OCI-LY1 (cell line): ENCODE results near the gene LOC128125822.

ENCODE experiments used
- H2AFZ ChIP-seq: fragments of 200-600 bp; sonication (generic), shearing (Covaris generic); 2 replicates; pipeline ENCODE4 v1.6.0; 2014; ENCODE audit warnings: antibody characterized with exemption, mild to moderate bottlenecking, low read length
- H3F3A ChIP-seq: fragments of 200-600 bp; sonication (generic), shearing (Covaris generic); 2 replicates; pipeline ENCODE4 v1.6.0; 2014; ENCODE audit warnings: mild to moderate bottlenecking, antibody characterized with exemption, low read length, moderate library complexity; ENCODE audit not compliant: insufficient read depth
- H3K27ac ChIP-seq: fragments of 200-600 bp; sonication (generic); 2 replicates; pipeline ENCODE4 v1.5.1; 2014; ENCODE audit warnings: low read length, mixed run types, mild to moderate bottlenecking, low read depth; ENCODE audit not compliant: poor library complexity, severe bottlenecking
- H3K27me3 ChIP-seq: fragments of 200-600 bp; sonication (generic); 2 replicates; pipeline ENCODE4 v1.6.0; 2014; ENCODE audit warnings: antibody characterized with exemption, mild to moderate bottlenecking, low read length, moderate library complexity; ENCODE audit not compliant: insufficient read depth
- H3K36me3 ChIP-seq: fragments of 200-600 bp; sonication (generic); 2 replicates; pipeline ENCODE4 v1.6.1; 2014; ENCODE audit warnings: mild to moderate bottlenecking, antibody characterized with exemption, low read length, moderate library complexity, mixed read lengths; ENCODE audit not compliant: insufficient read depth
- H3K4me1 ChIP-seq: fragments of 200-600 bp; sonication (generic); 2 replicates; pipeline ENCODE4 v1.5.1; 2014; ENCODE audit warnings: mild to moderate bottlenecking, low read length, moderate library complexity; ENCODE audit not compliant: insufficient read depth, severe bottlenecking
- H3K4me2 ChIP-seq: fragments of 200-600 bp; sonication (generic), shearing (Covaris generic); 2 replicates; pipeline ENCODE4 v1.6.1; 2014; ENCODE audit warnings: low read length
- H3K4me3 ChIP-seq: fragments of 200-600 bp; sonication (generic); 2 replicates; pipeline ENCODE4 v1.5.1; 2014; ENCODE audit warnings: low read length, low read depth, mild to moderate bottlenecking, mixed read lengths; ENCODE audit not compliant: poor library complexity, severe bottlenecking
- H3K79me2 ChIP-seq: fragments of 200-600 bp; shearing (Covaris generic); 2 replicates; pipeline ENCODE4 v1.6.1; 2016; ENCODE audit warnings: mixed run types, low read length, mixed read lengths; ENCODE audit not compliant: insufficient read depth
- H3K9ac ChIP-seq: fragments of 200-600 bp; sonication (generic), shearing (Covaris generic); 2 replicates; pipeline ENCODE4 v1.6.1; 2014; ENCODE audit warnings: mild to moderate bottlenecking, low read length, mixed read lengths
- H3K9me2 ChIP-seq: fragments of 200-600 bp; sonication (generic), shearing (Covaris generic); 2 replicates; pipeline ENCODE4 v1.6.1; 2014; ENCODE audit warnings: low read depth, mild to moderate bottlenecking, low read length, mixed read lengths
- H3K9me3 ChIP-seq: fragments of 200-600 bp; shearing (Covaris generic); 2 replicates; pipeline ENCODE4 v1.6.1; 2014; ENCODE audit warnings: low read length, mixed read lengths
- H4K20me1 ChIP-seq: fragments of 200-600 bp; sonication (generic), shearing (Covaris generic); 2 replicates; pipeline ENCODE4 v1.6.0; 2016; ENCODE audit warnings: mild to moderate bottlenecking, low read length; ENCODE audit not compliant: insufficient read depth
- CTCF ChIP-seq: fragments of 200-600 bp; sonication (generic), shearing (Covaris generic); IDR thresholded peaks from 2 replicates; pipeline ENCODE4 v1.5.1; 2017; ENCODE audit warnings: mild to moderate bottlenecking, antibody characterized with exemption, low read length, moderate library complexity, mixed read lengths
- EZH2 ChIP-seq: fragments of 200-600 bp; sonication (generic), shearing (Covaris generic); IDR thresholded peaks from 2 replicates; pipeline ENCODE4 v1.8.0; 2017; ENCODE audit warnings: borderline replicate concordance, mixed run types, mild to moderate bottlenecking, antibody characterized with exemption, low read length, moderate library complexity, mixed read lengths

The LOC128125822 gene

DNA sequence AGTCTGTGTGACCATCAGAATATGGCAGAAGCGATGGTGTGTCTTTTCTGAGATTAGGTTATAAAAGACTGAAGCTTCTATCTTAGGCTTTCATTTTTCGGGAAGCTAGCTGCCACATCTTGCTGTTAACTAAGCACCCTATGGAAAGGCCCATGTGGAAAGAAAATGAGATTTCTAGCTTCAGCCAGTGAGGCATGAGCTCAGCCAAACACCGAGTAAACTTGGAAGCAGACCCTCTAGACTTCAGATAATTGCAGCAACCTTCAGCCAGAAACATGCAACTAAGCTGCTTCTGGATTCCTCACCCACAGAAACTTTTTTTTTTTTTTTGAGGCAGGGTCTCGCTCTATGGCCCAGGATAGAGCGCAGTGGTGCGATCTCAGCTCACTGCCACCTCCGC, 20.6 kb downstream of the LOC128125822 start:
- Histone ChIP-seq H3K79me2 (no peaks in the 10 kb centered on the region), H2AFZ (no peak overlapping the region), H3K9ac (no peak overlapping the region), H4K20me1 (no peaks in the 10 kb centered on the region), H3K27ac (no peak overlapping the region), H3K9me2 (no peaks in the 10 kb centered on the region), H3K27me3 (no peaks in the 10 kb centered on the region), H3K36me3 (no peaks in the 10 kb centered on the region), H3K9me3 (no peaks in the 10 kb centered on the region), H3K4me1 (peaks cover 1% of the 10 kb centered on the region), H3F3A (no peaks in the 10 kb centered on the region), H3K4me3 (no peak overlapping the region), H3K4me2 (no peak overlapping the region)
- TF ChIP-seq CTCF = no peak
- TF ChIP-seq EZH2 = no peak

DNA sequence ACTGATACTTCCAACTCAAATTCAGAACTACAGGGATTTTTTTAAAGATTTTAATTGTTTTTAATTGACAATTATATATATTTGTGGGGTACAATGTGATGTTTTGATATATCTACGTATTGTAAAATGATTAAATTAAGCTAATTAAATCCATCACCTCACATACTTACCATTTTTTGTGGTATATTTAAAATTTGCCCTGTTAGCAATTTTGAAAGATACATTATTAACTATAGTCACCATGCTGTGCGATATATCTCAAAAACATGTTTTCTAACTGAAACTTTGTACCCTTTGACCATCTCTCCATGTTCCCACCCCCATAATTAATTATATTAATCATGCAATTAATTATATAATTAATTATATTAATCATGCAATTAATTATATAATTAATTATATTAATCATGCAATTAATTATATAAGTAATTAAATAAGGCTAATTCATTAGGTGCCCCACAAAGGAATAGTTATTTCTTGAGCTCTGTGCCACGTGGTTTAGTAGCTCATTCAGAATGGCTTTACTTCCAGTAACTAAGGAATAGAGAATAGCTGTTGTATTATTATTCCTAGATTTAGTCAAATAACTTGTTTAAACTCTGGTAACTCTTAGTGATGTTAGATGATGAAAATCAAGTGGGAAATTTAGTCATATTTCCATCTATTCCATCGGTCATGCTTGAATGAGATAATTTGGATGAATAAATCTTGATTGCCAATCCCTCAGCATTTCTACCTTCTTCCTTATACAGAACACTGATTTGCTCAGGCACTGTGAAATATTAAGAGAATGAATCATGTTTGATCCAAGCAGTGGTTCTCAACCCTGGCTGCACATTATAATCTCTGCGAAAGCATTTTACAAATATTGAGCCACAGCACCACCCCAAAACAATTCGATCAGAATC, 25.1 kb downstream of the LOC128125822 start:
- Histone ChIP-seq H3F3A (no peaks in the 10 kb centered on the region), H3K27me3 (no peaks in the 10 kb centered on the region), H3K79me2 (no peaks in the 10 kb centered on the region), H3K9me2 (no peaks in the 10 kb centered on the region), H3K9me3 (no peaks in the 10 kb centered on the region), H3K9ac (no peak overlapping the region), H3K36me3 (no peaks in the 10 kb centered on the region), H4K20me1 (no peaks in the 10 kb centered on the region), H3K27ac (no peak overlapping the region), H3K4me1 (peaks cover 12% of the 10 kb centered on the region), H3K4me3 (no peak overlapping the region), H3K4me2 (no peak overlapping the region), H2AFZ (no peak overlapping the region)
- no peak for TF ChIP-seq EZH2
- no peak for TF ChIP-seq CTCF

DNA sequence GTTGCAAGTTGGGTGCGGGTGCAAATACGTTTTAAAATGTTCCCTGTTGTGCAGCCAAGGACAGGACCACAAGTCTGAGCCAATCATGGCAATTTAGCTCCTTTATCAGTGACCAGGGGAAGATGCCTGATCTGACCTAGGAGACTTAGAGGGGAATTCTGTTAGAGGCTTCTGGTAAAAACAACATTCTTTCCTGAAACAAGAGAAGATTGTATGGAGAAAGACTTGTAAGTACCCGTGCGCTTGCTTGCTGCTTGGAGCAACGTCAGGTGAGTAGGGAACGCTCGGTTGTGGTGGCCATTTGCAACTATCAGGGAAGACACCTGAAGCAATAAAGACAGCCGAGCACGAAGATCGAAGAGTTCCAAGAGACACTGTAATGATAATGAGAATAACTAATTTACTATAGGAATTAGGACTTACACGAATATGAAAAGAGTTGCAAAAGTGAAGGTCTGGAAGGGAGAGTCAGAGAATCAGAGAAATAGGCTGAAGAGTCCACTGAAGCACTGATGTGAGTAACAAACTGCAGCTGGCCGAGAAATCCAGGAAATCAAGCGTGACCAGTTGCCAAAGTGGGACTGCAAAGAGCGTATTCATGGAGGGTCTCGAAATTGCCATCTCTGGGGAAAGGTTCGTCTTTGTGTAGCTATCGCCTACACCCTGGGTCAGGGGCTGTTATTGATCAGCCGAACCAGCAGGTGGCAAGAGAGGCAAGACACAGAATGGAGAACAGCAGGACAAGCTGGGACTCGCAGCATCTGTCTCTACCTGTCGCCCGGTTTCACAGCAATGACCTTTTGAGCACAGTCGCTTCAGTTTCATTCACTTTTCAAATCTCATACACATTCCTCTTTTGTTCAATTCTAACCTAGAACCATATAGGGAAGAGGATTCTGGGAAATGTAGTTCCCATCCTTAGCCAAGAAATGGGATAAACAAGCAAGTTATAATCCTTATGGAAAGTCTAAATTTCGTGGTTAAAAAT, 26.1 kb downstream of the LOC128125822 start:
- TF ChIP-seq EZH2 (no peak), CTCF (peak; percentile 91)
- peaks cover 12% of the 10 kb centered on the region for H3K4me1 ChIP-seq
- H3K27me3 ChIP-seq = no peaks in the 10 kb centered on the region
- H3K9me3 ChIP-seq = no peaks in the 10 kb centered on the region
- peak overlapping the region; percentile 22 for H3K4me3 ChIP-seq
- H3F3A ChIP-seq = no peaks in the 10 kb centered on the region
- H3K9ac ChIP-seq = no peak overlapping the region
- H4K20me1 ChIP-seq = no peaks in the 10 kb centered on the region
- H3K79me2 ChIP-seq = no peaks in the 10 kb centered on the region
- peak overlapping the region; percentile 60 for H3K4me2 ChIP-seq
- H3K27ac ChIP-seq = no peak overlapping the region
- no peaks in the 10 kb centered on the region for H3K9me2 ChIP-seq
- no peaks in the 10 kb centered on the region for H3K36me3 ChIP-seq
- H2AFZ ChIP-seq = peak overlapping the region; percentile 52; the same call in 1 of the 2 replicates
